PFSK-1 (cell line): ENCODE measurements around the gene L3MBTL4.

Source experiments
- FOXP2 ChIP-seq: optimal IDR thresholded peaks from 2 replicates; pipeline ENCODE3; 2011; ENCODE audit warnings: borderline replicate concordance, control low read depth, inconsistent platforms; ENCODE audit not compliant: insufficient read depth; ENCODE audit errors: extremely low read length, extremely low read depth
- POLR2AphosphoS5 ChIP-seq: IDR thresholded peaks from 2 replicates; pipeline ENCODE4 v1.6.1; 2012; ENCODE audit warnings: low read depth, mild to moderate bottlenecking, control low read depth, low read length, moderate library complexity
- REST ChIP-seq, 2 experiments: IDR thresholded peaks; 2 replicates each; pipeline versions ENCODE4 v1.6.1 to v1.8.0; 2011 to 2012; ENCODE audit warnings: low read depth in 2 of 2, low read length in 2 of 2, control low read depth in 1 of 2, inconsistent platforms in 1 of 2, mild to moderate bottlenecking in 1 of 2, moderate library complexity in 1 of 2; ENCODE audit not compliant: insufficient read depth in 1 of 2
- SIN3A ChIP-seq: IDR thresholded peaks from 2 replicates; pipeline ENCODE4 v1.6.1; 2012; ENCODE audit warnings: mild to moderate bottlenecking, low read length, moderate library complexity, borderline replicate concordance; ENCODE audit not compliant: insufficient read depth
- TAF1 ChIP-seq: IDR thresholded peaks from 2 replicates; pipeline ENCODE4 v1.6.1; 2012; ENCODE audit warnings: low read length, control low read depth, borderline replicate concordance; ENCODE audit not compliant: insufficient read depth

Gene L3MBTL4

GRCh38 chr18:6423289-6423688, 8.6 kb upstream of the L3MBTL4 start:
- TF ChIP-seq TAF1 (no peak), SIN3A (no peak), POLR2AphosphoS5 (no peak), REST (IDR thresholded peaks at IDR 0.05; ENCODE audit: insufficient read depth in 1 of 2, low read depth in 2 of 2, low read length in 2 of 2) (no peak), FOXP2 (no peak)

GRCh38 chr18:6414118-6414722, 491 bp downstream of the L3MBTL4 start:
- no peak for TF ChIP-seq TAF1
- TF ChIP-seq FOXP2 = no peak
- TF ChIP-seq REST (IDR thresholded peaks at IDR 0.05; ENCODE audit: insufficient read depth in 1 of 2, low read depth in 2 of 2, low read length in 2 of 2) = no peak
- TF ChIP-seq SIN3A = no peak
- no peak for TF ChIP-seq POLR2AphosphoS5

- TF ChIP-seq REST (IDR thresholded peaks at IDR 0.05; ENCODE audit: insufficient read depth in 1 of 2, low read depth in 2 of 2, low read length in 2 of 2) (no peak), SIN3A (no peak), POLR2AphosphoS5 (no peak), FOXP2 (no peak)
Observed at GRCh38 chr18:6413579-6414117, 1.1 kb downstream of the L3MBTL4 start.

GRCh38 chr18:6412933-6413472, 1.7 kb downstream of the L3MBTL4 start:
- TF ChIP-seq SIN3A (no peak), POLR2AphosphoS5 (no peak), REST (IDR thresholded peaks at IDR 0.05; ENCODE audit: insufficient read depth in 1 of 2, low read depth in 2 of 2, low read length in 2 of 2) (no peak), TAF1 (no peak), FOXP2 (no peak)

GRCh38 chr18:6411382-6411781, 3.3 kb downstream of the L3MBTL4 start:
- TF ChIP-seq REST (IDR thresholded peaks at IDR 0.05; ENCODE audit: insufficient read depth in 1 of 2, low read depth in 2 of 2, low read length in 2 of 2) (no peak), POLR2AphosphoS5 (no peak), FOXP2 (no peak), SIN3A (no peak), TAF1 (no peak)
